B cell (primary cell): ENCODE data around the gene CMIP. TPM values are rescaled to one million over a fixed set of nuclear protein-coding genes. Genes with fewer than 3 reads are reported as not detected.

ENCODE experiments used
- ATAC-seq: fragments of 200-7000 bp; cut with Tn5 transposase; one replicate; pipeline ENCODE4 v1.10.0; 2021; ENCODE audit warnings: low read depth, mild to moderate bottlenecking, moderate number of reproducible peaks, moderate library complexity
- CTCF ChIA-PET: fragments of 350-600 bp; sonication (Branson Sonifier 250); formaldehyde crosslinking; loops from one replicate; lab custom pipeline; 2021; ENCODE audit warnings: antibody characterized with exemption, inconsistent platforms; lab: Charles Lee
- POLR2A ChIA-PET: fragments of 350-600 bp; sonication (Branson Sonifier 250); formaldehyde crosslinking; loops from one replicate; lab custom pipeline; 2021; ENCODE audit warnings: antibody characterized with exemption; lab: Charles Lee
- DNase-seq: peaks from one replicate; pipeline ENCODE4 v3.0.0; 2013
- H2AFZ ChIP-seq: 2 replicates; pipeline ENCODE4 v1.6.1; 2012; ENCODE audit warnings: mild to moderate bottlenecking, low read depth, low read length; ENCODE audit not compliant: insufficient read depth, poor library complexity, severe bottlenecking
- H3K27ac ChIP-seq, 2 donors: 1 replicate in 1 of 2; 2 replicates in 1 of 2; pipeline ENCODE4 v1.5.1; 2012 to 2013; ENCODE audit warnings: low read length in 2 of 2, mild to moderate bottlenecking in 2 of 2, moderate library complexity in 1 of 2
- H3K27me3 ChIP-seq, 4 experiments: fragments of 200-600 bp in 1 of 4; sonication (generic) in 1 of 4; replicated peaks in 1 of 4; 1 replicate in 2 of 4; 2 replicates in 2 of 4; pipeline versions ENCODE4 v1.6.1 to v1.7.0; 2013 to 2016; ENCODE audit warnings: low read length in 3 of 4, mild to moderate bottlenecking in 2 of 4, mixed read lengths in 1 of 4, moderate library complexity in 1 of 4; ENCODE audit not compliant: insufficient read depth in 4 of 4, control insufficient read depth in 3 of 4; ENCODE audit errors: control extremely low read depth in 1 of 4
- H3K36me3 ChIP-seq, 2 experiments: replicated peaks in 1 of 2; 1 replicate in 1 of 2; 2 replicates in 1 of 2; pipeline versions ENCODE4 v1.6.1 to v1.7.1; 2013; ENCODE audit warnings: low read length in 1 of 2; ENCODE audit not compliant: insufficient read depth in 2 of 2, control insufficient read depth in 1 of 2; ENCODE audit errors: control extremely low read depth in 1 of 2, extremely low read depth in 1 of 2
- H3K4me1 ChIP-seq, 2 donors: fragments of 200-600 bp in 1 of 2; sonication (generic) in 1 of 2; 1 replicate in 1 of 2; 2 replicates in 1 of 2; pipeline versions ENCODE4 v1.5.1 to v1.6.1; 2013 to 2017; ENCODE audit warnings: low read length in 2 of 2; ENCODE audit not compliant: control insufficient read depth in 2 of 2, insufficient read depth in 2 of 2
- H3K4me2 ChIP-seq: replicated peaks from 2 replicates; pipeline ENCODE3; 2012; ENCODE audit warnings: mild to moderate bottlenecking, low read depth, low read length; ENCODE audit not compliant: poor library complexity, severe bottlenecking
- H3K4me3 ChIP-seq, 5 experiments: fragments of 200-600 bp in 1 of 5; sonication (generic) in 1 of 5; 1 replicate in 3 of 5; 2 replicates in 2 of 5; pipeline versions ENCODE4 v1.5.1 to v1.7.0; 2011 to 2016; ENCODE audit warnings: low read length in 4 of 5, mild to moderate bottlenecking in 4 of 5, low read depth in 2 of 5, control low read depth in 1 of 5, moderate library complexity in 1 of 5; ENCODE audit not compliant: insufficient read depth in 1 of 5; ENCODE audit errors: control extremely low read depth in 1 of 5, extremely low read depth in 1 of 5
- H3K79me2 ChIP-seq: fragments of 200-600 bp; sonication (generic); one replicate; pipeline ENCODE4 v1.6.0; 2016; ENCODE audit warnings: low read length; ENCODE audit not compliant: control insufficient read depth, insufficient read depth
- H3K9ac ChIP-seq: fragments of 200-600 bp; sonication (generic); 2 replicates; pipeline ENCODE4 v1.6.1; 2017; ENCODE audit warnings: mild to moderate bottlenecking, low read length, moderate library complexity
- H3K9me3 ChIP-seq, 3 donors: one replicate each; pipeline versions ENCODE4 v1.6.1 to v1.7.1; 2013; ENCODE audit warnings: low read length in 2 of 3; ENCODE audit not compliant: control insufficient read depth in 2 of 3, insufficient read depth in 1 of 3; ENCODE audit errors: control extremely low read depth in 1 of 3
- H4K20me1 ChIP-seq: 2 replicates; pipeline ENCODE4 v1.6.0; 2012; ENCODE audit warnings: mild to moderate bottlenecking, low read length; ENCODE audit not compliant: insufficient read depth, control insufficient read depth, poor library complexity, severe bottlenecking
- H3K27ac Mint-ChIP-seq: one replicate; pipeline ENCODE4 v1.8.0; 2021; ENCODE audit warnings: mixed read lengths
- H3K27me3 Mint-ChIP-seq: one replicate; pipeline ENCODE4 v1.8.0; 2021; ENCODE audit warnings: mixed read lengths
- H3K4me1 Mint-ChIP-seq: one replicate; pipeline ENCODE4 v1.8.0; 2021; ENCODE audit warnings: mixed read lengths
- H3K4me3 Mint-ChIP-seq: one replicate; pipeline ENCODE4 v1.8.0; 2021; ENCODE audit warnings: mixed read lengths
- H3K9me3 Mint-ChIP-seq: one replicate; pipeline ENCODE4 v1.8.0; 2022; ENCODE audit warnings: mixed read lengths; ENCODE audit not compliant: insufficient read depth
- EZH2 ChIP-seq: IDR thresholded peaks from 2 replicates; pipeline ENCODE4 v1.6.1; 2012; ENCODE audit warnings: borderline replicate concordance, low read depth, mild to moderate bottlenecking, moderate library complexity, low read length; ENCODE audit not compliant: insufficient read depth, poor library complexity, severe bottlenecking
- WGBS: methylation state at CpG from one replicate; pipeline ENCODE4 v1.1.5; 2013; ENCODE audit warnings: missing lambda C conversion rate; ENCODE audit not compliant: insufficient coverage; 5-methylcytosine and 5-hydroxymethylcytosine counted together
- intact Hi-C: fragments of 100-400 bp; cut with micrococcal nuclease; formaldehyde crosslinking; loops from one replicate; pipeline ENCODE4 v1.10.0; 2022
- polyA plus RNA-seq: library from polyadenylated mRNA; depleted of rRNA; stranded (reverse); fragments of >200 nt; gene quantifications from 2 replicates; pipeline ENCODE4 v1.2.3, GENCODE V29; 2012
- total RNA-seq, 2 donors: library from RNA; stranded (reverse); fragments of 120-200 nt in 1 of 2; gene quantifications; 1 replicate in 1 of 2; 2 replicates in 1 of 2; pipeline versions ENCODE4 v1.2.3 to v1.2.4, GENCODE V29; 2013 to 2022
- TF ChIP-seq, protein P1 (sequence below): fragments of 200-600 bp; IDR thresholded peaks from one replicate; pipeline ENCODE4 v1.8.0; 2022; ENCODE audit warnings: antibody characterized with exemption, mild to moderate bottlenecking

The CMIP gene
- total and polyA plus RNA-seq, 2 donors (not counting 1 experiment from before 2014, with no cell fraction given): 27.1 to 155 TPM

- Histone ChIP-seq H3K4me2 (no peak overlapping the region), H3K36me3 (peaks cover 2 to 25% of the 10 kb centered on the region in 2 experiments), H3K4me3 (no peak overlapping the region), H3K27me3 (no peaks in the 10 kb centered on the region), H3K9ac (no peak overlapping the region), H3K9me3 (no peaks in the 10 kb centered on the region), H4K20me1 (peaks cover 46% of the 10 kb centered on the region), H2AFZ (no peak overlapping the region), H3K79me2 (peaks cover 100% of the 10 kb centered on the region), H3K27ac (no peak overlapping the region), H3K4me1 (peaks cover 6 to 21% of the 10 kb centered on the region in 2 donors)
- intact Hi-C loops: no loop called here
- no peak for DNase-seq
- Mint-ChIP-seq H3K4me1 (peaks cover 56% of the 10 kb centered on the region), H3K4me3 (no peak overlapping the region), H3K27ac (no peak overlapping the region), H3K9me3 (no peaks in the 10 kb centered on the region), H3K27me3 (no peaks in the 10 kb centered on the region)
- no peak for TF ChIP-seq EZH2
- TF ChIP-seq, protein P1, sequence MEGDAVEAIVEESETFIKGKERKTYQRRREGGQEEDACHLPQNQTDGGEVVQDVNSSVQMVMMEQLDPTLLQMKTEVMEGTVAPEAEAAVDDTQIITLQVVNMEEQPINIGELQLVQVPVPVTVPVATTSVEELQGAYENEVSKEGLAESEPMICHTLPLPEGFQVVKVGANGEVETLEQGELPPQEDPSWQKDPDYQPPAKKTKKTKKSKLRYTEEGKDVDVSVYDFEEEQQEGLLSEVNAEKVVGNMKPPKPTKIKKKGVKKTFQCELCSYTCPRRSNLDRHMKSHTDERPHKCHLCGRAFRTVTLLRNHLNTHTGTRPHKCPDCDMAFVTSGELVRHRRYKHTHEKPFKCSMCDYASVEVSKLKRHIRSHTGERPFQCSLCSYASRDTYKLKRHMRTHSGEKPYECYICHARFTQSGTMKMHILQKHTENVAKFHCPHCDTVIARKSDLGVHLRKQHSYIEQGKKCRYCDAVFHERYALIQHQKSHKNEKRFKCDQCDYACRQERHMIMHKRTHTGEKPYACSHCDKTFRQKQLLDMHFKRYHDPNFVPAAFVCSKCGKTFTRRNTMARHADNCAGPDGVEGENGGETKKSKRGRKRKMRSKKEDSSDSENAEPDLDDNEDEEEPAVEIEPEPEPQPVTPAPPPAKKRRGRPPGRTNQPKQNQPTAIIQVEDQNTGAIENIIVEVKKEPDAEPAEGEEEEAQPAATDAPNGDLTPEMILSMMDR: no peak
- 96% methylated on average over 4 of the region's 4 CpGs for WGBS
- ChIA-PET POLR2A (interaction anchor here (0.7 kb wide), 2 partner anchors 39 to 47 kb away, joined by 3 to 4 read pairs; no protein-coding TSS in a partner anchor), CTCF (interaction anchor here (1.1 to 1.2 kb wide), 2 partner anchors 12 to 22 kb away, joined by 3 to 7 read pairs; no protein-coding TSS in a partner anchor)
- no peak for ATAC-seq
Observed at GRCh38 chr16:81462683-81463082, 18.1 kb downstream of the CMIP start.

- Histone ChIP-seq H3K36me3 (peaks cover 2 to 23% of the 10 kb centered on the region in 2 experiments), H3K79me2 (peaks cover 100% of the 10 kb centered on the region), H3K9me3 (no peaks in the 10 kb centered on the region), H3K27me3 (no peaks in the 10 kb centered on the region), H3K9ac (no peak overlapping the region), H3K4me3 (no peak overlapping the region), H3K4me1 (peaks cover 9 to 26% of the 10 kb centered on the region in 2 donors), H3K27ac (no peak overlapping the region), H4K20me1 (peaks cover 53% of the 10 kb centered on the region), H3K4me2 (no peak overlapping the region), H2AFZ (no peak overlapping the region)
- Mint-ChIP-seq H3K4me1 (peaks cover 58% of the 10 kb centered on the region), H3K27me3 (no peaks in the 10 kb centered on the region), H3K9me3 (no peaks in the 10 kb centered on the region), H3K27ac (no peak overlapping the region), H3K4me3 (no peak overlapping the region)
- TF ChIP-seq EZH2: no peak
- TF ChIP-seq, protein P1: no peak
- intact Hi-C loops: no loop called here
- WGBS: 97% methylated on average over 15 of the region's 16 CpGs
- CTCF ChIA-PET: interaction anchor here (0.7 kb wide), 1 partner anchor 34 kb away, joined by 3 read pairs; no protein-coding TSS in a partner anchor
- POLR2A ChIA-PET: no interaction called here
- no peak for DNase-seq
- no peak for ATAC-seq
Observed at GRCh38 chr16:81463296-81463890, 18.8 kb downstream of the CMIP start.
